Caco-2 (cell line): Measurements from ENCODE around the gene TNFRSF18. TPM values are rescaled to one million over a fixed set of nuclear protein-coding genes. Genes with fewer than 3 reads are reported as not detected.

Experiments used
- BruUV-seq: library from RNA; stranded (reverse); fragments of 400-500 nt; replicated peaks from 2 replicates; lab custom pipeline; 2021; lab: Mats Ljungman, UMichigan
- CTCF ChIA-PET: fragments of 300-600 bp; sonication (Branson Sonifier 250); formaldehyde crosslinking; loops from one replicate; lab custom pipeline; 2022; ENCODE audit warnings: antibody characterized with exemption; lab: Charles Lee
- POLR2A ChIA-PET: fragments of 300-600 bp; sonication (Branson Sonifier 250); formaldehyde crosslinking; loops from one replicate; lab custom pipeline; 2022; ENCODE audit warnings: antibody characterized with exemption; lab: Charles Lee
- DNase-seq, 2 experiments: peaks; one replicate each; pipeline versions ENCODE4 v3.0.0 to v3.0.0-alpha.2; 2020 to 2022
- H3K27me3 ChIP-seq: replicated peaks from 2 replicates; pipeline ENCODE4 v1.6.0; 2011; ENCODE audit warnings: low read length; ENCODE audit not compliant: control insufficient read depth, insufficient read depth
- H3K36me3 ChIP-seq: 2 replicates; pipeline ENCODE4 v1.5.1; 2011; ENCODE audit warnings: low read length; ENCODE audit not compliant: control insufficient read depth, insufficient read depth
- H3K4me1 ChIP-seq: fragments of 250-450 bp; sonication (Bioruptor Pico); 2 replicates; pipeline ENCODE4 v1.5.1; 2020; ENCODE audit warnings: mild to moderate bottlenecking
- H3K4me3 ChIP-seq: 2 replicates; pipeline ENCODE4 v1.5.1; 2011; ENCODE audit warnings: low read depth, mild to moderate bottlenecking, control low read depth, low read length
- H3K9me3 ChIP-seq: fragments of 250-450 bp; sonication (Bioruptor Pico); 2 replicates; pipeline ENCODE4 v1.5.1; 2020; ENCODE audit warnings: mild to moderate bottlenecking, moderate library complexity
- H3K27ac Mint-ChIP-seq: one replicate; pipeline ENCODE4 v1.8.0; 2022; ENCODE audit warnings: mixed read lengths; ENCODE audit not compliant: unreplicated experiment
- H3K27me3 Mint-ChIP-seq: one replicate; pipeline ENCODE4 v1.8.0; 2022; ENCODE audit warnings: mixed read lengths; ENCODE audit not compliant: insufficient read depth, unreplicated experiment
- H3K36me3 Mint-ChIP-seq: one replicate; pipeline ENCODE4 v1.8.0; 2022; ENCODE audit warnings: mild to moderate bottlenecking, mixed read lengths; ENCODE audit not compliant: insufficient read depth, unreplicated experiment
- H3K4me1 Mint-ChIP-seq: one replicate; pipeline ENCODE4 v1.8.0; 2022; ENCODE audit warnings: low read depth, mixed read lengths; ENCODE audit not compliant: unreplicated experiment
- H3K4me3 Mint-ChIP-seq: one replicate; pipeline ENCODE4 v1.8.0; 2022; ENCODE audit warnings: mild to moderate bottlenecking, moderate library complexity, mixed read lengths; ENCODE audit not compliant: unreplicated experiment
- H3K9me3 Mint-ChIP-seq: one replicate; pipeline ENCODE4 v1.8.0; 2022; ENCODE audit warnings: mixed read lengths; ENCODE audit not compliant: unreplicated experiment
- CTCF ChIP-seq, 2 experiments: fragments of 200-600 bp in 1 of 2; IDR thresholded peaks; 1 replicate in 1 of 2; 2 replicates in 1 of 2; pipeline versions ENCODE4 v1.5.1 to v1.8.0; 2011 to 2022; ENCODE audit warnings: antibody characterized with exemption in 1 of 2, control low read depth in 1 of 2, inconsistent platforms in 1 of 2, low read depth in 1 of 2, low read length in 1 of 2, mild to moderate bottlenecking in 1 of 2, moderate library complexity in 1 of 2; ENCODE audit not compliant: insufficient read depth in 1 of 2, severe bottlenecking in 1 of 2, unreplicated experiment in 1 of 2
- intact Hi-C: fragments of 100-400 bp; cut with micrococcal nuclease; formaldehyde crosslinking; loops from one replicate; pipeline ENCODE4 v1.10.0; 2022; ENCODE audit not compliant: unreplicated experiment
- total RNA-seq: library from RNA; stranded (reverse); gene quantifications from 2 replicates; pipeline ENCODE4 v1.2.3, GENCODE V29; 2022

The TNFRSF18 gene
- total RNA-seq, 1 experiment from 2014 or later: not detected

- H3K4me3 Mint-ChIP-seq: peak overlapping the region; percentile 90
- H3K9me3 Mint-ChIP-seq: no peaks in the 10 kb centered on the region
These were observed 42.8 kb downstream of the TNFRSF18 start for GRCh38 chr1:1163538-1164070.

GRCh38 chr1:1162597-1163537 lies 43.5 kb downstream of the TNFRSF18 start:
- BruUV-seq: TSS peak; percentile 48
- Mint-ChIP-seq H3K36me3 (peaks cover 30% of the 10 kb centered on the region), H3K27me3 (no peaks in the 10 kb centered on the region), H3K9me3 (no peaks in the 10 kb centered on the region), H3K4me3 (peak overlapping the region; percentile 90), H3K27ac (peak overlapping the region; percentile 81), H3K4me1 (no peaks in the 10 kb centered on the region)
- Histone ChIP-seq H3K9me3 (no peaks in the 10 kb centered on the region), H3K4me1 (peaks cover 23% of the 10 kb centered on the region), H3K4me3 (peak overlapping the region; percentile 82), H3K27me3 (no peaks in the 10 kb centered on the region), H3K36me3 (no peaks in the 10 kb centered on the region)
- ChIA-PET POLR2A (interaction anchor here (1.0 to 1.5 kb wide), 8 partner anchors 9 to 88 kb away, joined by 3 to 15 read pairs (median 6); no protein-coding TSS in a partner anchor), CTCF (interaction anchor here (0.6 to 1.2 kb wide), 4 partner anchors 38 to 112 kb away, joined by 3 to 9 read pairs (median 6); no protein-coding TSS in a partner anchor)
- peak; percentile 92 to 95 for DNase-seq
- TF ChIP-seq CTCF (IDR thresholded peaks at IDR 0.05; ENCODE audit: insufficient read depth in 1 of 2, low read depth in 1 of 2, low read length in 1 of 2, severe bottlenecking in 1 of 2, unreplicated experiment in 1 of 2): no peak
- intact Hi-C loops: loop anchor here (2.0 to 5.0 kb wide), 3 partner anchors 38 to 146 kb away; no protein-coding TSS in a partner anchor

More at GRCh38 chr1:1163538-1164070, 42.8 kb downstream of the TNFRSF18 start:
- Histone ChIP-seq H3K4me1 (peaks cover 18% of the 10 kb centered on the region), H3K27me3 (no peaks in the 10 kb centered on the region), H3K4me3 (peak overlapping the region; percentile 82), H3K9me3 (no peaks in the 10 kb centered on the region), H3K36me3 (no peaks in the 10 kb centered on the region; the same call in 1 of the 2 replicates)
- Mint-ChIP-seq H3K4me1 (no peaks in the 10 kb centered on the region), H3K27ac (peak overlapping the region; percentile 81), H3K27me3 (no peaks in the 10 kb centered on the region), H3K36me3 (peaks cover 34% of the 10 kb centered on the region)
- no TSS peak for BruUV-seq
- ChIA-PET POLR2A (interaction anchor here (1.1 kb wide), 1 partner anchor 10 kb away, joined by 3 read pairs; no protein-coding TSS in a partner anchor), CTCF (interaction anchor here (1.1 kb wide), 1 partner anchor 39 kb away, joined by 5 read pairs; no protein-coding TSS in a partner anchor)
- no peak for TF ChIP-seq CTCF (IDR thresholded peaks at IDR 0.05; ENCODE audit: insufficient read depth in 1 of 2, low read depth in 1 of 2, low read length in 1 of 2, severe bottlenecking in 1 of 2, unreplicated experiment in 1 of 2)
- intact Hi-C loops: loop anchor here (2.0 to 5.0 kb wide), 4 partner anchors 39 to 146 kb away; partner anchors contain the start of gene C1orf159
- peak in 1 of 2 experiments; percentile 34 for DNase-seq

GRCh38 chr1:1161683-1162079 lies 44.7 kb downstream of the TNFRSF18 start:
- Histone ChIP-seq H3K4me3 (no peak overlapping the region), H3K36me3 (no peaks in the 10 kb centered on the region), H3K9me3 (no peaks in the 10 kb centered on the region), H3K27me3 (no peaks in the 10 kb centered on the region), H3K4me1 (peaks cover 23% of the 10 kb centered on the region)
- Mint-ChIP-seq H3K9me3 (no peaks in the 10 kb centered on the region), H3K27ac (no peak overlapping the region), H3K4me1 (no peaks in the 10 kb centered on the region), H3K36me3 (peaks cover 30% of the 10 kb centered on the region), H3K27me3 (no peaks in the 10 kb centered on the region), H3K4me3 (no peak overlapping the region)
- BruUV-seq: no TSS peak
- TF ChIP-seq CTCF (IDR thresholded peaks at IDR 0.05; ENCODE audit: insufficient read depth in 1 of 2, low read depth in 1 of 2, low read length in 1 of 2, severe bottlenecking in 1 of 2, unreplicated experiment in 1 of 2): no peak
- ChIA-PET CTCF (no interaction called here), POLR2A (interaction anchor here (1.3 to 1.5 kb wide), 2 partner anchors 10 to 69 kb away, joined by 5 to 7 read pairs; no protein-coding TSS in a partner anchor)
- DNase-seq: no peak
- intact Hi-C loops: loop anchor here (2.0 to 5.0 kb wide), 3 partner anchors 37 to 144 kb away; no protein-coding TSS in a partner anchor
